ENCODE results near the gene CLEC18A.
"Not testable (repeated sequence)": the region's sequence is repeated elsewhere in the genome, so short reads cannot be mapped to it uniquely, and the experiment has no call there.

CLEC18A gene

GRCh38 chr16:69941251-69942098 is 9.7 kb upstream of the CLEC18A start:
- TF ChIP-seq POLR2A (IDR thresholded peaks at IDR 0.05; ENCODE audit: extremely low read depth, insufficient read length) = no peak
- no peak for TF ChIP-seq CTCF (IDR thresholded peaks at IDR 0.05; ENCODE audit: low read depth, low read length)
- TF ChIP-seq MAX (IDR thresholded peaks at IDR 0.05; ENCODE audit: low read depth, low read length) = no peak
- TF ChIP-seq MYC (IDR thresholded peaks at IDR 0.05; ENCODE audit: low read depth, low read length) = no peak
- DNase-seq (ENCODE audit: low read depth) = no peak

DNA sequence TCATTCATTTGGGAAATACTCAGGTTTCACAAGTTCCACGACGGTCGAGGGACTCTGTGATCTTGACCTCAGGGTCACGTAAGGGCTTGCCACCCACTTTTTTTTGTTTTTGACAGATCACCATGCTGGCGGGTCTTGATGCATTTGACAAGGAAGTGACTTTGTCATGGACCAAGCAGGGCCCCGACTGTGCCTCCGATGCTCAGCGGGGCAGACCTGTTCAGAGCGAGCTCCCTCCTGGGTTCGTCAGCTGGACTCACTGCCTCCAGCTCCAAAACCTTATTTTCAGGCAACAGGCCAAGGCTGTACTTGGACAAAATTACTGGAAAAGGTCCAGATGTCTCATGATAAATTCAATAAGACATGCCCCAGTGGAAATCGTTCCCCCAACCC is 9.0 kb upstream of the CLEC18A start:
- TF ChIP-seq MYC (IDR thresholded peaks at IDR 0.05; ENCODE audit: low read depth, low read length) (no peak), POLR2A (IDR thresholded peaks at IDR 0.05; ENCODE audit: extremely low read depth, insufficient read length) (no peak), CTCF (IDR thresholded peaks at IDR 0.05; ENCODE audit: low read depth, low read length) (no peak), MAX (IDR thresholded peaks at IDR 0.05; ENCODE audit: low read depth, low read length) (no peak)
- H3K4me3 ChIP-seq (ENCODE audit: low read depth, low read length) = no peak overlapping the region
- no peak for DNase-seq (ENCODE audit: low read depth)

More at GRCh38 chr16:69941251-69942098, 9.7 kb upstream of the CLEC18A start:
- no peak overlapping the region for H3K4me3 ChIP-seq (ENCODE audit: low read depth, low read length)

GRCh38 chr16:69942627-69943170 is 8.4 kb upstream of the CLEC18A start:
- TF ChIP-seq POLR2A (IDR thresholded peaks at IDR 0.05; ENCODE audit: extremely low read depth, insufficient read length) (no peak), MYC (IDR thresholded peaks at IDR 0.05; ENCODE audit: low read depth, low read length) (no peak), CTCF (IDR thresholded peaks at IDR 0.05; ENCODE audit: low read depth, low read length) (no peak), MAX (IDR thresholded peaks at IDR 0.05; ENCODE audit: low read depth, low read length) (no peak)
- H3K4me3 ChIP-seq (ENCODE audit: low read depth, low read length) = no peak overlapping the region
- DNase-seq (ENCODE audit: low read depth) = no peak

GRCh38 chr16:69943241-69944036 is 7.7 kb upstream of the CLEC18A start:
- not testable (repeated sequence) for H3K4me3 ChIP-seq (ENCODE audit: low read depth, low read length); DNase-seq (ENCODE audit: low read depth)

DNA sequence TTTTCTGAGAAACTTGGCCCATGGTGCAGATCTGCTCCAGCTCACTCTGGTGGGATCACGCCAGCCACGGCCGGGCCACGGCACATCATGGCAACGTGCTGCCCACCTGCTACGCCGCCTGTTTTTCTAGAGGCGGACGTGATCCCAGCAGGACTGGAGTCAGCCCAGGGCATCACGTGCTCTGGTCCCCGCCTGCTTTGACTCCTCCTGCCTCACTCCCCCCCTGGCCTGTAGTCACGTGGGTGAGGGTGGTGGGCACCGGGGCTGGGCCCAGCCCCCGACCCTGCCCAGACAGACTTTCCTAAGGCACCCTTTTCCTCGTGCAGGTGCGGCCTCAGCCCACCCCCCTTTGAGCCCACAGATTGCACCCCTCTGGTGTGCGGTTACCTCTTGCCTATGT is 723 bp upstream of the CLEC18A start:
- H3K4me3 ChIP-seq (ENCODE audit: low read depth, low read length); DNase-seq (ENCODE audit: low read depth): not testable (repeated sequence)

DNA sequence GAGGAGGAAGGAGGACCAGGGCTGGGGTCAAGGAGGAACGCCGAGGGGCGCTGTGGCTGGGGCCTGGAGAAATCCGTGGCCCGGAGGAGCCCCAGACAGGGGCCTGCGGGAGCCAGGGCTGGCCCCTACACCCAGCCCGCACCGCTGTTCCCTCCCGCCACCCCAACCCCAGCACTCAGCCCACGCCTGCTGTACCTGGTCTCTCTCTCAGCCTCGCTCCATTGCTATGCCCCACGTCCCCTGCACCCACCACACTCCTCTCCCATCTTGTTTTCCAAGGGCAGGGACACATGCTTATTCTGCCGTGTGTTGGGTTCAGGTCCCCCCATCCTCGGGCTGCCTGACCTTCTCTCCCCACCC is 518 bp downstream of the CLEC18A start:
- not testable (repeated sequence) for DNase-seq (ENCODE audit: low read depth); H3K4me3 ChIP-seq (ENCODE audit: low read depth, low read length)

DNA sequence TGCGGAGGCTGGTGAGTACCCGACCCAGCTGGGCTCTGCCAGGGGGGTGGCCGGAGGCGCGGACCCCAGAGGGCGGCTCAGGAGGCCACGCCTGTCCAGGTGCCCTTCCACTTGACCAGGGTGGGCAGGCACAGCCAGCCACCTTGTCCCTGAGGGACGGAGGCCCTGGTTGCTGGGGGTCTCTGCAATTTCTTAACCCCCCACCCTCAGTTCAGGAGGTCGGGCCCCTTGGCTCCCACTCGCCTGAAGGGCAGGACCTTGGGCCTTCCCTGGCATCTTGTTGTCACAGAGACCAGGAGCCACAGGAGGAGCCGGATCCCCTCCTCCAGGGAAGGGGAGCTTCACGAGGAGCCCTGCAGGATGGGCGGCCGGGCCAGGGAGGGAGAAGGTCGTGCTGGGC is 982 bp downstream of the CLEC18A start:
- not testable (repeated sequence) for H3K4me3 ChIP-seq (ENCODE audit: low read depth, low read length); DNase-seq (ENCODE audit: low read depth)

GRCh38 chr16:69952572-69953355 is 1.6 kb downstream of the CLEC18A start:
- H3K4me3 ChIP-seq (ENCODE audit: low read depth, low read length); DNase-seq (ENCODE audit: low read depth): not testable (repeated sequence)

DNA sequence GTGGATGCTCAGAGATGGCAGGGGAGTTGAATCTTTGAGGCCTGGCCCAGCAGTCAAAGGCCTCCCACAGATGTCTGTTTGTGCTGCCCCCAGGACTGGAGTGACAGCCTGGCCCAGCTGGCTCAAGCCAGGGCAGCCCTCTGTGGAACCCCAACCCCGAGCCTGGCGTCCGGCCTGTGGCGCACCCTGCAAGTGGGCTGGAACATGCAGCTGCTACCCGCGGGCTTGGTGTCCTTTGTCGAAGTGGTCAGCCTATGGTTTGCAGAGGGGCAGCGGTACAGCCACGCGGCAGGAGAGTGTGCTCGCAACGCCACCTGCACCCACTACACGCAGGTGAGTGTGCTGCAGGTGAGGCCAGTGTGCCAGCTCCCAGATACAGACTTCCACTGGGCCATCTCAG is 3.1 kb downstream of the CLEC18A start:
- not testable (repeated sequence) for DNase-seq (ENCODE audit: low read depth); H3K4me3 ChIP-seq (ENCODE audit: low read depth, low read length)

DNA sequence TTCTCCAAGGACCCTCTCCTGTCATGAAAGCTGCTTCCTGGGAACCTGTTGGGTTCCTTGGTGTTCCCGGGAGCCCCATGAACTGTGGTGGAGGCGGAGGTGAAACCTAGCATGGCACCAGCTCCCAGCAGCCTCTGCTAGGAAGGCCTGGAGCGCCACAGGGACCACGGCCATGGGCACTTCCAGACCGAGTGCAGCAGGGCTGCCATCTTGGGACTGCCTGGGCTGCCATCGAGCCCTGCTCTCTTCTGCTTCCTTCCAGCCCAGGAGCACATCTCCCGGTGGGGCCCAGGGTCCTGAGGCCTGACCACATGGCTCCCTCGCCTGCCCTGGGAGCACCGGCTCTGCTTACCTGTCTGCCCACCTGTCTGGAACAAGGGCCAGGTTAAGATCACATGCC is 12.2 kb downstream of the CLEC18A start:
- not testable (repeated sequence) for DNase-seq (ENCODE audit: low read depth); H3K4me3 ChIP-seq (ENCODE audit: low read depth, low read length)

- not testable (repeated sequence) for DNase-seq (ENCODE audit: low read depth); H3K4me3 ChIP-seq (ENCODE audit: low read depth, low read length)
These were observed 14.0 kb downstream of the CLEC18A start for GRCh38 chr16:69964960-69965660.

DNA sequence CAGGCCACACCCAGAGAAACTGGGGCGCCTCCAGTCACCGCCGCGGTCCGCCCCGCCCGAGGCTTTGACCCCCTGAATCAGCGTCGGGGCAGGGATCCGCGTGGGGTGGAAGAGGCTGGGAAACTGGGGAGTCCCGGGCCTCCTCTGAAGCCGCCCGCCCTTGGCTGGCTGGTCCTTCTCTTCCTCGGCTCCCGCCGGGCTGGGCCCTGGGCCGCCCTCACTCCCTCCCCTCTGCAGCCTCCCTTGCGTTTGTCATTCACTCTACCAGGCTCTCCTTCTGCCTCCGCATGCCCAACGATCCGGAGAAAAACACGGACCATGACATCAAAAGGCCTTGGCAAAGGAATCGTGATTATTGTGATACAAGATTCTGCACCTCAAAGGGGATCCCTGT is 14.5 kb downstream of the CLEC18A start:
- H3K4me3 ChIP-seq (ENCODE audit: low read depth, low read length) = not testable (repeated sequence)

More for the DNA sequence above, 14.5 kb downstream of the CLEC18A start:
- DNase-seq (ENCODE audit: low read depth) = not testable (repeated sequence)

Measured in NB4 (cell line).